HepG2 (cell line): Measurements from ENCODE around the gene QRICH2. TPM values are rescaled to one million over a fixed set of nuclear protein-coding genes. Genes with fewer than 3 reads are reported as not detected.
A peak's percentile ranks its signal among the peaks of the same experiment; 100 is the strongest.

Source experiments
- ARNT2 ChIP-seq: sonication (generic); formaldehyde crosslinking; IDR thresholded peaks from 2 replicates; pipeline ENCODE4 v1.8.0; 2022; ENCODE audit warnings: mild to moderate bottlenecking, low read depth, missing genetic modification reagents, moderate library complexity
- BORCS8-MEF2B ChIP-seq: sonication (generic); formaldehyde crosslinking; IDR thresholded peaks from 2 replicates; pipeline ENCODE4 v1.8.0; 2022; ENCODE audit warnings: mild to moderate bottlenecking, missing genetic modification reagents
- CENPT ChIP-seq: sonication (generic); formaldehyde crosslinking; IDR thresholded peaks from 2 replicates; pipeline ENCODE4 v1.8.0; 2022; ENCODE audit warnings: low read depth, mild to moderate bottlenecking, moderate library complexity, missing genetic modification reagents
- ETV5 ChIP-seq: IDR thresholded peaks from 2 replicates; pipeline ENCODE4 v1.6.1; 2018; ENCODE audit warnings: missing biosample characterization, missing genetic modification reagents, inconsistent platforms, borderline replicate concordance
- HOXA3 ChIP-seq: sonication (generic); formaldehyde crosslinking; IDR thresholded peaks from 2 replicates; pipeline ENCODE4 v1.5.0; 2020; ENCODE audit warnings: missing genetic modification reagents
- HOXD1 ChIP-seq: sonication (generic); formaldehyde crosslinking; IDR thresholded peaks from 2 replicates; pipeline ENCODE4 v1.5.0; 2020; ENCODE audit warnings: missing genetic modification reagents
- ISX ChIP-seq: sonication (generic); formaldehyde crosslinking; conservative IDR thresholded peaks from 2 replicates; pipeline ENCODE4 v1.5.0; 2020; ENCODE audit warnings: missing genetic modification reagents
- KDM5A ChIP-seq: fragments of 200-600 bp; sonication (generic); IDR thresholded peaks from 2 replicates; pipeline ENCODE4 v1.7.0; 2018; ENCODE audit warnings: antibody characterized with exemption, mild to moderate bottlenecking, low read length, borderline replicate concordance
- MED13 ChIP-seq: sonication (generic); formaldehyde crosslinking; IDR thresholded peaks from 2 replicates; pipeline ENCODE4 v1.5.0; 2020; ENCODE audit warnings: missing genetic modification reagents
- NCOA1 ChIP-seq: sonication (generic); formaldehyde crosslinking; IDR thresholded peaks from 2 replicates; pipeline ENCODE4 v1.9.0; 2021; ENCODE audit warnings: missing genetic modification reagents
- POLR2A ChIP-seq, 2 experiments: IDR thresholded peaks; 2 replicates each; pipeline ENCODE4 v1.6.1; 2011; ENCODE audit warnings: low read depth in 2 of 2, low read length in 2 of 2, mild to moderate bottlenecking in 1 of 2, moderate library complexity in 1 of 2; ENCODE audit not compliant: insufficient read depth in 1 of 2
- RCOR2 ChIP-seq: IDR thresholded peaks from 2 replicates; pipeline ENCODE4 v1.6.1; 2016; ENCODE audit warnings: missing biosample characterization, missing genetic modification reagents
- SATB2 ChIP-seq: sonication (generic); formaldehyde crosslinking; IDR thresholded peaks from 2 replicates; pipeline ENCODE4 v1.5.0; 2020; ENCODE audit warnings: missing genetic modification reagents
- SETDB1 ChIP-seq: sonication (generic); formaldehyde crosslinking; IDR thresholded peaks from 2 replicates; pipeline ENCODE4 v1.5.1; 2020; ENCODE audit warnings: missing genetic modification reagents, mild to moderate bottlenecking, borderline replicate concordance
- SOX6 ChIP-seq, 2 experiments: fragments of 450-650 bp in 1 of 2; sonication (generic) in 1 of 2; formaldehyde crosslinking in 1 of 2; IDR thresholded peaks; 2 replicates each; pipeline versions ENCODE4 v1.4.0 to v1.6.1; 2017 to 2020; ENCODE audit warnings: antibody characterized with exemption in 1 of 2, mild to moderate bottlenecking in 1 of 2, missing genetic modification reagents in 1 of 2
- SRY ChIP-seq: sonication (generic); formaldehyde crosslinking; IDR thresholded peaks from 2 replicates; pipeline ENCODE4 v1.8.0; 2022; ENCODE audit warnings: mild to moderate bottlenecking, missing genetic modification reagents
- TMF1 ChIP-seq: sonication (generic); formaldehyde crosslinking; IDR thresholded peaks from 2 replicates; pipeline ENCODE4 v1.8.1; 2022; ENCODE audit warnings: low read depth, missing genetic modification reagents
- ZBTB3 ChIP-seq: sonication (generic); formaldehyde crosslinking; IDR thresholded peaks from 2 replicates; pipeline ENCODE4 v1.4.0; 2020; ENCODE audit warnings: low read depth, mild to moderate bottlenecking, moderate library complexity, missing genetic modification reagents, borderline replicate concordance
- ZFP37 ChIP-seq: sonication (generic); formaldehyde crosslinking; IDR thresholded peaks from 2 replicates; pipeline ENCODE4 v1.4.0; 2020; ENCODE audit warnings: missing genetic modification reagents, borderline replicate concordance
- ZNF121 ChIP-seq: sonication (generic); formaldehyde crosslinking; IDR thresholded peaks from 2 replicates; pipeline ENCODE4 v1.5.0; 2020; ENCODE audit warnings: mild to moderate bottlenecking, missing genetic modification reagents
- ZNF207 ChIP-seq: fragments of 450-650 bp; IDR thresholded peaks from 2 replicates; pipeline ENCODE4 v1.6.1; 2016; ENCODE audit warnings: antibody characterized with exemption, borderline replicate concordance
- ZNF234 ChIP-seq: sonication (generic); formaldehyde crosslinking; conservative IDR thresholded peaks from 2 replicates; pipeline ENCODE4 v1.5.1; 2020; ENCODE audit warnings: mild to moderate bottlenecking, missing genetic modification reagents
- ZNF317 ChIP-seq: sonication (generic); formaldehyde crosslinking; IDR thresholded peaks from 2 replicates; pipeline ENCODE4 v1.5.0; 2020; ENCODE audit warnings: mild to moderate bottlenecking, missing genetic modification reagents
- ZNF331 ChIP-seq: sonication (generic); formaldehyde crosslinking; IDR thresholded peaks from 2 replicates; pipeline ENCODE4 v1.4.0; 2020; ENCODE audit warnings: missing genetic modification reagents
- ZNF614 ChIP-seq: IDR thresholded peaks from 2 replicates; pipeline ENCODE4 v1.6.1; 2018; ENCODE audit warnings: missing biosample characterization, missing genetic modification reagents, inconsistent platforms, borderline replicate concordance
- ZNF672 ChIP-seq: sonication (generic); formaldehyde crosslinking; IDR thresholded peaks from 2 replicates; pipeline ENCODE4 v1.8.1; 2022; ENCODE audit warnings: missing genetic modification reagents
- ZNF713 ChIP-seq: sonication (generic); formaldehyde crosslinking; IDR thresholded peaks from 2 replicates; pipeline ENCODE4 v1.4.0; 2020; ENCODE audit warnings: mild to moderate bottlenecking, missing genetic modification reagents
- ZNF724P ChIP-seq: sonication (generic); formaldehyde crosslinking; IDR thresholded peaks from 2 replicates; pipeline ENCODE4 v1.8.0; 2022; ENCODE audit warnings: missing genetic modification reagents, borderline replicate concordance
- ZNF749 ChIP-seq: sonication (generic); formaldehyde crosslinking; IDR thresholded peaks from 2 replicates; pipeline ENCODE4 v1.8.0; 2022; ENCODE audit warnings: mild to moderate bottlenecking, missing genetic modification reagents, moderate library complexity, borderline replicate concordance
- ZNF766 ChIP-seq: sonication (generic); formaldehyde crosslinking; IDR thresholded peaks from 2 replicates; pipeline ENCODE4 v1.5.0; 2020; ENCODE audit warnings: missing genetic modification reagents, borderline replicate concordance
- ZNF777 ChIP-seq: sonication (generic); formaldehyde crosslinking; IDR thresholded peaks from 2 replicates; pipeline ENCODE4 v1.4.0; 2020; ENCODE audit warnings: missing genetic modification reagents
- polyA plus RNA-seq, 8 experiments: library from polyadenylated mRNA; depleted of rRNA in 3 of 8; stranded (reverse) in 7 of 8; unstranded in 1 of 8; fragments of >200 nt; fragmentation: Illumina TruSeq in 4 of 8; extraction: Trizol in 4 of 8; gene quantifications; 2 replicates each; pipeline versions ENCODE4 v1.2.1 to v1.2.3, GENCODE V29; 2011 to 2016; ENCODE audit warnings: low read depth in 4 of 8, missing spikeins in 1 of 8, mixed read lengths in 1 of 8; ENCODE audit not compliant: insufficient read depth in 1 of 8
- total RNA-seq, 5 experiments: library from RNA; depleted of rRNA; stranded (reverse); fragments of >200 nt; fragmentation: Illumina TruSeq; extraction: Trizol; gene quantifications; 2 replicates each; pipeline ENCODE4 v1.2.3, GENCODE V29; 2016; ENCODE audit warnings: low read depth in 1 of 5
- TF ChIP-seq, protein P1 (sequence below): IDR thresholded peaks from 2 replicates; pipeline ENCODE4 v1.6.1; 2016; ENCODE audit warnings: low read depth, control low read depth
- TF ChIP-seq, protein P2 (sequence below): IDR thresholded peaks from 2 replicates; pipeline ENCODE4 v1.6.1; 2018; ENCODE audit warnings: missing genetic modification reagents

The QRICH2 gene
- total and polyA plus RNA-seq, 2 of the 13 experiments (the other 11 are each of a cell fraction or from before 2014, with no cell fraction given): 3.7 to 5.7 TPM

DNA sequence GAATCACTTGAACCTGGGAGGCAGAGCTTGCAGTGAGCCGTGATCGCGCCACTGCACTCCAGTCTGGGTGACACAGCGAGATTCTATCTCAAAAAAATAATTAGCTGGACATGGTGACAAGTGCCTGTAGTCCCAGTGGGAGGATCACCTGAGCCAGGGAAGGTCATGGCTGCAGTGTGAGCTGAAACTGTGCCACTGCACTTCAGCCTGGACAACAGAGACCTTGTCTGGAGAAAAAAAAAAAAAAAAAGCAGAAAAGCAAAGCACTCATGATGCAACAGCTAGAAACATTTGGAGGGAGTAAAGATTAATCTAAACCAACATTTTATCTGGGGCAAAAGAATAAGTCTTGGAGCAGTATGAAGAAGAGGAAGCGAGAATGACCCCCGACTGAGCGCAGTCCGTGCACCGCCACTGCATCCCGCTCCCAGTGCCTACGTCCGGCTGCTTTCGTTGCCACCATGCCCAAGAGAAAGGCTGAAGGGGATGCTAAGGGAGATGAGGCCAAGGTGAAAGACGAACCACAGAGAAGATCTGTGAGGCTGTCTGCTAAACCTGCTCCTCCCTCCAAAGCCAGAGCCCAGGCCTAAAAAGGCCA, 37.4 kb upstream of the QRICH2 start (continued):
- TF ChIP-seq ZNF121 (CRISPR knock-in tag): peak; percentile 34; the same call in 1 of the 2 replicates
- TF ChIP-seq ARNT2 (CRISPR knock-in tag): no peak
- no peak for TF ChIP-seq SOX6 (IDR thresholded peaks at IDR 0.05)
- TF ChIP-seq SOX6 (CRISPR knock-in tag; IDR thresholded peaks at IDR 0.05): peak; percentile 81
- no peak for TF ChIP-seq SETDB1 (CRISPR knock-in tag)
- TF ChIP-seq ISX (CRISPR knock-in tag): no peak
- no peak for TF ChIP-seq ZNF234 (CRISPR knock-in tag)
- no peak for TF ChIP-seq NCOA1 (CRISPR knock-in tag)
- TF ChIP-seq ZNF614: no peak
- TF ChIP-seq ZNF766 (CRISPR knock-in tag): no peak
- TF ChIP-seq ETV5 (CRISPR knock-in tag): no peak
- TF ChIP-seq KDM5A: no peak
- TF ChIP-seq RCOR2 (CRISPR knock-in tag): no peak
- TF ChIP-seq, protein P1, sequence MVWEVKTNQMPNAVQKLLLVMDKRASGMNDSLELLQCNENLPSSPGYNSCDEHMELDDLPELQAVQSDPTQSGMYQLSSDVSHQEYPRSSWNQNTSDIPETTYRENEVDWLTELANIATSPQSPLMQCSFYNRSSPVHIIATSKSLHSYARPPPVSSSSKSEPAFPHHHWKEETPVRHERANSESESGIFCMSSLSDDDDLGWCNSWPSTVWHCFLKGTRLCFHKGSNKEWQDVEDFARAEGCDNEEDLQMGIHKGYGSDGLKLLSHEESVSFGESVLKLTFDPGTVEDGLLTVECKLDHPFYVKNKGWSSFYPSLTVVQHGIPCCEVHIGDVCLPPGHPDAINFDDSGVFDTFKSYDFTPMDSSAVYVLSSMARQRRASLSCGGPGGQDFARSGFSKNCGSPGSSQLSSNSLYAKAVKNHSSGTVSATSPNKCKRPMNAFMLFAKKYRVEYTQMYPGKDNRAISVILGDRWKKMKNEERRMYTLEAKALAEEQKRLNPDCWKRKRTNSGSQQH (CRISPR knock-in tag): no peak
- no peak for TF ChIP-seq HOXD1 (CRISPR knock-in tag)
- no peak for TF ChIP-seq ZNF777 (CRISPR knock-in tag)
- no peak for TF ChIP-seq MED13
- TF ChIP-seq ZFP37 (CRISPR knock-in tag): no peak
- TF ChIP-seq SATB2 (CRISPR knock-in tag): no peak
- 0 out of 2 replicates have a peak, but pooled peaks have one; percentile 43 for TF ChIP-seq ZNF317 (CRISPR knock-in tag)
- no peak for TF ChIP-seq SRY (CRISPR knock-in tag)
- no peak for TF ChIP-seq ZNF749 (CRISPR knock-in tag)
- TF ChIP-seq ZNF331: no peak
- no peak for TF ChIP-seq TMF1 (CRISPR knock-in tag)
- TF ChIP-seq, protein P2, sequence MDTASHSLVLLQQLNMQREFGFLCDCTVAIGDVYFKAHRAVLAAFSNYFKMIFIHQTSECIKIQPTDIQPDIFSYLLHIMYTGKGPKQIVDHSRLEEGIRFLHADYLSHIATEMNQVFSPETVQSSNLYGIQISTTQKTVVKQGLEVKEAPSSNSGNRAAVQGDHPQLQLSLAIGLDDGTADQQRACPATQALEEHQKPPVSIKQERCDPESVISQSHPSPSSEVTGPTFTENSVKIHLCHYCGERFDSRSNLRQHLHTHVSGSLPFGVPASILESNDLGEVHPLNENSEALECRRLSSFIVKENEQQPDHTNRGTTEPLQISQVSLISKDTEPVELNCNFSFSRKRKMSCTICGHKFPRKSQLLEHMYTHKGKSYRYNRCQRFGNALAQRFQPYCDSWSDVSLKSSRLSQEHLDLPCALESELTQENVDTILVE: no peak
- no peak for TF ChIP-seq CENPT (CRISPR knock-in tag)
- no peak for TF ChIP-seq ZNF724P (CRISPR knock-in tag)
- TF ChIP-seq ZNF207: no peak
- peak; percentile 51 for TF ChIP-seq HOXA3 (CRISPR knock-in tag)
- no peak for TF ChIP-seq BORCS8-MEF2B
- no peak for TF ChIP-seq POLR2A (IDR thresholded peaks at IDR 0.05; ENCODE audit: insufficient read depth in 1 of 2, low read depth in 2 of 2, low read length in 2 of 2)
- no peak for TF ChIP-seq ZNF713
- TF ChIP-seq ZBTB3 (CRISPR knock-in tag): peak; percentile 79
- TF ChIP-seq ZNF672 (CRISPR knock-in tag): no peak
